CD4-positive, alpha-beta T cell treated with Interleukin-12 subunit alpha and Interleukin-12 subunit beta, for 1 hour (primary cell): ENCODE results near the gene ECI2.
A peak's percentile ranks its signal among the peaks of the same experiment; 100 is the strongest.

Experiments
- DNase-seq: peaks from one replicate; pipeline ENCODE4 v3.0.0-alpha.2; 2020

ECI2 gene

GRCh38 chr6:4134841-4135664 lies at the start of gene ECI2:
TSS of gene ECI2 (minus strand) at chr6:4135575. CDS start at chr6:4135560, 15 bp downstream.
- no peak for DNase-seq

DNA sequence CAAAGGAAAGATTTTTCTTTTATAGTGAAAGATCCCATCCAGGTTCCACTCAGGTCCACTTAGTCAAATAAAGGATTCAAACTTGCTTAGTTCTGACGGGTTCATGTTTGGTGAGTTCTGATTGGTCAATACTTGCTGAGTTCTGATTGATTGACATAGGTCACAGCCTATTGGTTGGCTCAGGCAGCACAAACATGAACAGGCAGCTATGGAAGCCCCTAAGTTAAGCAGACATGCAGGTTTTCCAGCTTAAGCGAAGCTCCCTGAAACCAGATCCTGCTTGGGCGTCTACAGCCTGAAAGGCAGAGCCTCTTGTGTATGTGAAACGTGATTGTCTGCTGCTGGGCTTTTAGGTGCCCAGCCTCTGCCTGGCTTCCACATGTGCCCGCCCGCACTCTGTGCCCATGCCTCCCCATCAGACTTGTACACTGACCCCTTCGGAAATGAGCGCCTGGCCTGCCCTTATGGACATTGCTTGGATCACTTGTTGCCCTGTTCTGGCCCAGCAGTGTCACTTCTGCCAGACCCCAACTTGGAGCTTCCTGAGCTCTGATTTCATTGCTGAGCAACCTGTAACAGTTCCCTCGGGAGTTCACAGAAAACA lies 45.4 kb upstream of the ECI2 start:
- no peak for DNase-seq

- DNase-seq, result no peak
Measured at GRCh38 chr6:4179960-4180651, 44.7 kb upstream of the ECI2 start.

- DNase-seq, result no peak
Measured at GRCh38 chr6:4178737-4179333, 43.5 kb upstream of the ECI2 start.

DNA sequence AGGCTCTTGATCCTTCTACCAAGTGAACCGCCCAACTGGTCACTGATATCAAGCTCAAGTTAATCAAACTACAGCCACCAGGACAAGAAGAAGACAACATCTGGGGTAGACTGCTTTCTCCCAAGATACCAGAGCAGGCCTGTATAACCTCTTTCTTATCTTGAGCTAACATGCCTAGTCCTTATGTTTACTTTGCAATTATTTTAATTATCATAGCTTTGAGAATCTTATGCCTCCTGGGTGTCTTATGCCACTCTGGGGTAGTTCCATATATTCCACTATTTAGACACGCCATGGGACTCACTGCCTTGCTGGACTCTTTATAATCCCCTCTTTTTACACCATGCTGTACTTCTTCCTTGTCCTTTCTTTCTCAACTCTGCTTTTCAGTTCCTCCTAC lies 41.5 kb upstream of the ECI2 start:
- DNase-seq, result no peak

- DNase-seq, result no peak
Measured at GRCh38 chr6:4174042-4174441, 38.7 kb upstream of the ECI2 start.

GRCh38 chr6:4172368-4172767 lies 37.0 kb upstream of the ECI2 start:
- no peak for DNase-seq

GRCh38 chr6:4170297-4170696 lies 34.9 kb upstream of the ECI2 start:
- DNase-seq, result no peak

DNA sequence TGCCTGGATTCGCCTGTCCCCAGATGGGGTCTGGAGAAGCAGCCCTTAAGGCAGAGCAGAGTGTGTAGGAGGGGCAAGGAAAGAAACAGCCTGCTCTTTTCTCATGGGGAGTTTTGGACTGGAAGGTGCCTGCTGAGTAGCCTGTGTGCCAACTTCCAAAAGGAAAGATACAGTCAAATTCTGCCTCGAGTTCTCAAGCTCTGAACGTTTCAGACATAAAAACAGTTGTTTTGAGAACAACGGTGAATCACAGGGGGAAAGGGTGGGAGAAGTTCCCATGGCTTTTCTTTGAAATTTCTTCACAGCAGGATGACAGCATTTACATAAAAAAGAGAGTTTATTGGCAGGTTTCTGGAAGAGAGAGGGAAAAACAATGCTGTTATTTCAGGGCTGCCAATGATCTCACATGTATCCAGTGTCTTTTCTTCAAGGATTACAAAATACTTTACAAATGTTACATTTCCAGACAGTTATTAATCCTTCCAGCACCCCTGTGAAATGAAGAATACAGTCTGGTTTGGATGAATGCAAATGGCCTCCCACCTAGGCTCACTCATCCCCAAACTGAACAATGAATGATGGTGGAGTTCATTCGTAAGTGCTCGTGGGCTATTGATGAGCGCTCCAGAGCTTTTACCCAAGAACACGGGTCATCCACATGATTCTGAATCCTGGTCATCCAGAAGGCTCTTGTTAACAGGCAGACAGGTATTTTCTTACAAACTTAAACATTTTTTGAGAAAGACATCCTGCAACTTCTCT lies 33.8 kb upstream of the ECI2 start:
- DNase-seq, result no peak

DNA sequence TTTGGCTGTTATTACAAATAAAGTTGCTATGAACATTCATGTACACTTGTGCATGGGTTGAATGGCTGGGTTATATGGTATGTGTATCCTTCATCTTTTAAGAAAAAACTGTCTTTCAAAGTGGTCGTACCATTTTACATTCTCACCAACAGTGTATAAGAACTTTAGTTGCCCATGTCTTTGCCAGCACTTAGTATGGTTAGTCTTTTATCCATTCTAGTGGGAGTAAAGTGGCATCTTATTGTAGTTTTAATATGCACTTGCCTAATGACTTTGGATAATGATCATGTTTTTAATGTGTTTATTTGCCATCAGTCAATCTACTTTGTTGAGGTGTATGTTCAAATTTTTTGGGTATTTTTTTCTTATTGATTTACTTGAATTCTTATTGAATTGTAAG lies 32.5 kb upstream of the ECI2 start:
- no peak for DNase-seq

- no peak for DNase-seq
Measured at GRCh38 chr6:4167123-4167522, 31.7 kb upstream of the ECI2 start.

- DNase-seq, result no peak
Measured at GRCh38 chr6:4164456-4164855, 29.1 kb upstream of the ECI2 start.

DNA sequence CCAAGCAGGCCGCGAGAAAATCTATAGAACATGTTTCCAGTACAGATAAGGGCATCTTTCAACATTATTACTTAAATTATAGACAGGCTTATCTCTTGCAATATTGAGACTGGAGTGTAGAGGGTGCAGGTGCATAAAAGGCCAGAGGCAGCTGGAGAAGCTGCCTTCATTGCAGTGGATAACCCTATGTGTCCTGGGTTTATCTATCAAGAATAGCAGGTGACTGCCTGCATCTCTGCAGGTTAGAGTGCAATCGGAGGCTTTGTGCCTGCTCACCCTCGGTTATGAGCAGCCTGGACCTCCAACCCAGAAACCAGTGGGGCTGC lies 28.7 kb upstream of the ECI2 start:
- no peak for DNase-seq

GRCh38 chr6:4163408-4164116 lies 28.2 kb upstream of the ECI2 start:
- no peak for DNase-seq

DNA sequence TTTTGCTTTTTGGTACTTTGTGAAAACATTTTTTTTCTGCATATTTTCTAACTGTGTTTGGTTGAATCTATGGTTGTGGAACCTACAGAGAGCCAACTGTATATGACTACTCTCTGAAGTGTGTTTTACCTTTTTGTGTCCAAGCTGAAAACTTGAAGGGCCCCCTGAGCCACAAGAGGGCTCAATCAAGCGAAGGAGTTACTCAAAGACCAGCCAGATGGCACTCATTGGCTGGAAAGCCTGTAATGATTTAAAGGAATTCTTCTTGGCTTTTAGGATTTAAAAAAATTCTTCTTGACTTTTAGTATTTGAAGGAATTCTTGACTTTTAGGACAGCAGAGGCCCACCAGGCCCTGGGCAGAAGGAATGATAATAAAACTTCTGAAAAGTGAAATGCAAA lies 27.0 kb upstream of the ECI2 start:
- no peak for DNase-seq

DNA sequence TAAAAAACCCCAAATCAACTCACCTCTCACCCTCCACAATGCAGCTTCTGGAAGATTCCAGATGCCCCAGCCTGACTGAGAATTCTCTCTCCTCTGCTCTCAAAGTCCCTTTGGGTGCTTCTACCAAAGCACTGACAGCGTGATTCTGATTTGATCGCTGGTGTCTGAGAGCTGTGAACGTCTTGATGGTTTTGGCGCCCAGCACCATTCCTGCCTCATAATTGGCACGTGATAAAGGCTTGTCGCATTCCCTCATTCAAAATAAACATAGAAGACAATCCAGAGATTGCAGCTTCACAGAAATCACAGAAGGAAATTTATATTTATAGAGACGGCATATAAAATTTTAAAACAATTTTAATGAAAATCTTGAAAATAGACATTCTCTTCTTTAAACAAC lies 24.1 kb upstream of the ECI2 start:
- DNase-seq, result no peak

GRCh38 chr6:4157506-4157905 lies 22.1 kb upstream of the ECI2 start:
- DNase-seq, result no peak

- DNase-seq, result peak; percentile 81
Measured at GRCh38 chr6:4155848-4156466, 20.6 kb upstream of the ECI2 start.

DNA sequence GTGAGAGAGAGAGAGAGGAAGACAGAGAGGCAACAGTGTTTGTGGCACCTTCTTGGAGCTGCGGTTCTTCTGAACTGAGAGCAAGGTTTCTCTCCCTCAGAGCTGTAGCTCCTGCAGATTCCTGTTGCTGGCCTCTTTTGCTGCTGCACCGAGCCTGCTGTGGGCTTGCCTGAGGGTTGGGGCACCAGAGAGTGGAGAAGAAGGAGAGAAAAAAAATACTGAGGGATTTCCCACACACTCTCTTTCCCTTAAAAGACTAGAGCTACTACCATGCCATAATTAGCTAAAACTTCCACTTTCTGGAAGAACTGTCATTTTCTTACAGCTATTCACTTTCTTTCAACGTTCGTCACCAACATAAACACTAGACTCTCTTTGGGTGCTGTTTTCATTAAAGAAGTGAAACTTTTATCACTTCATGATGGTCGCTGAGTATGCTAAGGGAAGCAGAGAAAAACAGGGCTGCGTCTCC lies 18.2 kb upstream of the ECI2 start:
- DNase-seq, result no peak

- no peak for DNase-seq
Measured at GRCh38 chr6:4145083-4145482, 9.7 kb upstream of the ECI2 start.

DNA sequence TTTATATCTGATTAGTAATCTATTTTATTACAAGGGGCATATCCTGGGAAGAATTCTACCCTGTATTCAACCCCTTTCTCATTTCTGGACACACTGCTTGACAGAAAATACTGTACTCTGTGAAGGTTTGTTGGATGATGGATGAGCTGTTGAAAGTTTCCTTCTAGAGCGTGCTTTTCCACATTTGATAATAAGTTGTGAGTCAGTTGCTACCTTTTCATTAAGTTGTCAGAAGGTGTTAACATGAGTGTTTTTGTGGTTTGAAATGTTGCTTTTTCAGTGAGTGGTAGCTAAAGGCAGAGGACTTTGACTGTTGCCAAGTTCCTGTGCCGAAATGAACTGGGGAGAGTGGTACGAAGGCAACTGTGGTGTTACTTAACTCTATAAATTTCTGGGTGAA lies 3.9 kb upstream of the ECI2 start:
- no peak for DNase-seq

DNA sequence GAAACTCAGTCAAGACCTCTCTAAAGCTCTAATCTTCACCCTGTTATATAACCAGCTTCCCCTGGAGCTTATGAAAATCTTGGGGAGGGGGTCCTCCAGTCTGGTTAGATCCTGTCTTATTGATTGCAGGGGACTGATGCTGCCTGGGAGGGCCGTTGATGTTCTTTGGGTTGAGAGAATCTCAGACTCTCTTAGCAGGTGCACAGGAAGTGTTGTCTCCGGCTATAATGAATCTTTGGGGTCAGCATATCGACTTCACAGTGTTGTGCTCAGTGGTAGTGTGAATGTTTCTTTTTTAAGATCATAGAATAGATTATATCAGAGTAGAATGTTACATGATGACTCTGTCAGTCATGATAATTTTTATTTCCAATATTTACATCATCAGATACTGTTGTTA lies 2.8 kb upstream of the ECI2 start:
- no peak for DNase-seq
